Renal cortical epithelial cell (primary cell): ENCODE measurements around the gene SMIM27. TPM values are rescaled to one million over a fixed set of nuclear protein-coding genes. Genes with fewer than 3 reads are reported as not detected.
"Not testable (repeated sequence)": the region's sequence is repeated elsewhere in the genome, so short reads cannot be mapped to it uniquely, and the experiment has no call there.

Experiments
- DNase-seq: peaks from one replicate; pipeline ENCODE4 v3.0.0-alpha.2; 2011; ENCODE audit warnings: low read depth
- total RNA-seq: library from RNA; depleted of rRNA; stranded (reverse); fragments of >200 nt; gene quantifications from 2 replicates; pipeline ENCODE4 v1.2.3, GENCODE V29; 2014

SMIM27 gene
- total RNA-seq, 1 donor from 2014 or later = 2.3 TPM

DNA sequence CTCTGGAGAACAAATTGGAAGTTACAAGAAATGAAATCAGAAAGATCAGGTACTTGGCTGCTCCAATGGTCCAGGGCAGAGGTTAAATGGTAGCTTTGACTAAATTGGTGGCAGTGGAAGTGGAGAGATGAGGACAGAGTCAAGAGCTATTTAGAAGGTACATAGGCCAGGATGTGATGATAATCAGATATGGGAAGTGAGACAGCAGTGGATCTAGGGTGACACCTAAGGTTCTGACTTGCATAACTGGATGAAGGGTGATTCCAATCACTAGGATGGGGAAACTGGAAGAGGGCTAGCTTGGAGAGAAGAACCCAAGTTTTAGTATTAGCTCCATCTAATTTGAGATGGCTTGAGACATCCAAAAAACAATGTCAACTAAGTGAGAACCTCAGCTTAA, 44.8 kb downstream of the SMIM27 start:
- no peak for DNase-seq

- not testable (repeated sequence) for DNase-seq
Measured at GRCh38 chr9:32599021-32599420, 46.9 kb downstream of the SMIM27 start.

Other genes with a start within 250 kb of the SMIM27 start
- 78.0 and 190 TPM in 2 replicates for gene ACO1, start 167.7 kb upstream of the SMIM27 start, total RNA-seq
- gene RIGI, start 26.1 kb upstream of the SMIM27 start, total RNA-seq = 28.6 and 49.7 TPM in 2 replicates
- 44.3 and 49.0 TPM in 2 replicates for gene TOPORS, start 259 bp downstream of the SMIM27 start, total RNA-seq
- gene NDUFB6, start 20.8 kb downstream of the SMIM27 start, total RNA-seq = 43.8 and 73.6 TPM in 2 replicates
- gene TAF1L, start 83.3 kb downstream of the SMIM27 start, total RNA-seq = under 0.01 TPM in 1 of 2 replicates, not detected in the other
- gene TMEM215, start 231.2 kb downstream of the SMIM27 start, total RNA-seq = not detected in 2 replicates